ENCODE data around the gene DTNA. TPM values are rescaled to one million over a fixed set of nuclear protein-coding genes. Genes with fewer than 3 reads are reported as not detected.
A peak's percentile ranks its signal among the peaks of the same experiment; 100 is the strongest.

DTNA gene
- total RNA-seq, 1 experiment from 2014 or later = not detected

GRCh38 chr18:34695310-34695709 is 14.8 kb upstream of the DTNA start:
- no TSS peak for BruUV-seq (replicated peaks)
- Mint-ChIP-seq H3K9me3 (ENCODE audit: unreplicated experiment) (no peaks in the 10 kb centered on the region), H3K4me3 (ENCODE audit: unreplicated experiment) (no peak overlapping the region), H3K36me3 (ENCODE audit: insufficient read depth, unreplicated experiment) (no peaks in the 10 kb centered on the region), H3K27me3 (ENCODE audit: insufficient read depth, unreplicated experiment) (no peaks in the 10 kb centered on the region), H3K4me1 (ENCODE audit: insufficient read depth, unreplicated experiment) (peaks cover 10% of the 10 kb centered on the region), H3K27ac (ENCODE audit: low read depth, unreplicated experiment) (no peak overlapping the region)
- CTCF ChIA-PET = interaction anchor here (0.6 to 0.9 kb wide), 2 partner anchors 34 to 35 kb away, joined by 3 to 6 read pairs; no protein-coding TSS in a partner anchor
- DNase-seq (ENCODE audit: unreplicated experiment) = no peak
- intact Hi-C loops (cut with micrococcal nuclease) = no loop called here
- POLR2A ChIA-PET = no interaction called here
- no peak for TF ChIP-seq CTCF (IDR thresholded peaks at IDR 0.05; ENCODE audit: unreplicated experiment)

- DNase-seq (ENCODE audit: unreplicated experiment) = no peak
- Mint-ChIP-seq H3K4me1 (ENCODE audit: insufficient read depth, unreplicated experiment) (peaks cover 10% of the 10 kb centered on the region), H3K27me3 (ENCODE audit: insufficient read depth, unreplicated experiment) (no peaks in the 10 kb centered on the region), H3K36me3 (ENCODE audit: insufficient read depth, unreplicated experiment) (no peaks in the 10 kb centered on the region), H3K4me3 (ENCODE audit: unreplicated experiment) (no peak overlapping the region), H3K9me3 (ENCODE audit: unreplicated experiment) (no peaks in the 10 kb centered on the region), H3K27ac (ENCODE audit: low read depth, unreplicated experiment) (no peak overlapping the region)
- no peak for TF ChIP-seq CTCF (IDR thresholded peaks at IDR 0.05; ENCODE audit: unreplicated experiment)
- intact Hi-C loops (cut with micrococcal nuclease) = no loop called here
- no TSS peak for BruUV-seq (replicated peaks)
- CTCF ChIA-PET = interaction anchor here (0.6 kb wide), 1 partner anchor 159 kb away, joined by 3 read pairs; no protein-coding TSS in a partner anchor
- POLR2A ChIA-PET = no interaction called here
Observed at GRCh38 chr18:34696671-34697070, 13.4 kb upstream of the DTNA start.

- Mint-ChIP-seq H3K4me3 (ENCODE audit: unreplicated experiment) (no peak overlapping the region), H3K4me1 (ENCODE audit: insufficient read depth, unreplicated experiment) (peaks cover 10% of the 10 kb centered on the region), H3K9me3 (ENCODE audit: unreplicated experiment) (no peaks in the 10 kb centered on the region), H3K27me3 (ENCODE audit: insufficient read depth, unreplicated experiment) (no peaks in the 10 kb centered on the region), H3K36me3 (ENCODE audit: insufficient read depth, unreplicated experiment) (no peaks in the 10 kb centered on the region), H3K27ac (ENCODE audit: low read depth, unreplicated experiment) (no peak overlapping the region)
- no peak for DNase-seq (ENCODE audit: unreplicated experiment)
- ChIA-PET CTCF (interaction anchor here (1.4 kb wide), 1 partner anchor 12 kb away, joined by 4 read pairs; no protein-coding TSS in a partner anchor), POLR2A (interaction anchor here (1.3 kb wide), 1 partner anchor 12 kb away, joined by 4 read pairs; no protein-coding TSS in a partner anchor)
- no peak for TF ChIP-seq CTCF (IDR thresholded peaks at IDR 0.05; ENCODE audit: unreplicated experiment)
- BruUV-seq (replicated peaks) = no TSS peak
- intact Hi-C loops (cut with micrococcal nuclease) = no loop called here
Observed at GRCh38 chr18:34697233-34697632, 12.9 kb upstream of the DTNA start.

GRCh38 chr18:34697891-34698290 is 12.2 kb upstream of the DTNA start:
- no TSS peak for BruUV-seq (replicated peaks)
- H3K4me1 Mint-ChIP-seq (ENCODE audit: insufficient read depth, unreplicated experiment) = peaks cover 10% of the 10 kb centered on the region
- no peaks in the 10 kb centered on the region for H3K27me3 Mint-ChIP-seq (ENCODE audit: insufficient read depth, unreplicated experiment)
- H3K9me3 Mint-ChIP-seq (ENCODE audit: unreplicated experiment) = no peaks in the 10 kb centered on the region
- H3K4me3 Mint-ChIP-seq (ENCODE audit: unreplicated experiment) = no peak overlapping the region
- ChIA-PET POLR2A (interaction anchor here (0.7 to 1.3 kb wide), 3 partner anchors 11 to 82 kb away, joined by 3 to 4 read pairs (median 3); no protein-coding TSS in a partner anchor), CTCF (interaction anchor here (0.6 to 1.4 kb wide), 3 partner anchors 12 to 817 kb away, joined by 3 to 6 read pairs (median 4); no protein-coding TSS in a partner anchor)
- peak; percentile 68 for DNase-seq (ENCODE audit: unreplicated experiment)
- H3K27ac Mint-ChIP-seq (ENCODE audit: low read depth, unreplicated experiment) = no peak overlapping the region
- no peaks in the 10 kb centered on the region for H3K36me3 Mint-ChIP-seq (ENCODE audit: insufficient read depth, unreplicated experiment)
- intact Hi-C loops (cut with micrococcal nuclease) = no loop called here
- no peak for TF ChIP-seq CTCF (IDR thresholded peaks at IDR 0.05; ENCODE audit: unreplicated experiment)
